EH (cell line): ENCODE data around the gene MS4A18.

ENCODE experiments used
- DNase-seq: peaks from one replicate; pipeline ENCODE4 v3.0.0-alpha.2; 2015; ENCODE audit warnings: low read depth

The MS4A18 gene

GRCh38 chr11:60767388-60767811, 42.9 kb downstream of the MS4A18 start:
- no peak for DNase-seq

GRCh38 chr11:60768202-60768601, 43.7 kb downstream of the MS4A18 start:
- no peak for DNase-seq

GRCh38 chr11:60769273-60769672, 44.8 kb downstream of the MS4A18 start:
- no peak for DNase-seq

- no peak for DNase-seq
Observed at GRCh38 chr11:60769811-60770210, 45.3 kb downstream of the MS4A18 start.

GRCh38 chr11:60771146-60771545, 46.6 kb downstream of the MS4A18 start:
- DNase-seq = no peak

GRCh38 chr11:60771879-60772525, 47.5 kb downstream of the MS4A18 start:
- no peak for DNase-seq

GRCh38 chr11:60772666-60773065, 48.1 kb downstream of the MS4A18 start:
- DNase-seq = no peak

- no peak for DNase-seq
Observed at GRCh38 chr11:60774726-60775125, 50.2 kb downstream of the MS4A18 start.

GRCh38 chr11:60775420-60775961, 51.0 kb downstream of the MS4A18 start:
- DNase-seq = peak; percentile 91

- no peak for DNase-seq
Observed at GRCh38 chr11:60776167-60776566, 51.6 kb downstream of the MS4A18 start.

- DNase-seq = no peak
Observed at GRCh38 chr11:60777106-60777505, 52.6 kb downstream of the MS4A18 start.

GRCh38 chr11:60777572-60777971, 53.1 kb downstream of the MS4A18 start:
- peak; percentile 94 for DNase-seq

GRCh38 chr11:60780065-60780464, 55.5 kb downstream of the MS4A18 start:
- no peak for DNase-seq

- no peak for DNase-seq
Observed at GRCh38 chr11:60780774-60781173, 56.3 kb downstream of the MS4A18 start.

- no peak for DNase-seq
Observed at GRCh38 chr11:60781286-60781980, 56.9 kb downstream of the MS4A18 start.

- DNase-seq = no peak
Observed at GRCh38 chr11:60781981-60782316, 57.4 kb downstream of the MS4A18 start.

- no peak for DNase-seq
Observed at GRCh38 chr11:60782393-60783140, 58.0 kb downstream of the MS4A18 start.

- no peak for DNase-seq
Observed at GRCh38 chr11:60783141-60783484, 58.6 kb downstream of the MS4A18 start.

- DNase-seq = no peak
Observed at GRCh38 chr11:60783911-60784310, 59.4 kb downstream of the MS4A18 start.

- DNase-seq = no peak
Observed at GRCh38 chr11:60785136-60785535, 60.6 kb downstream of the MS4A18 start, which contains the start of gene MS4A10. MS4A10 (plus strand) TSS chr11:60785333; CDS start chr11:60790336, 5,003 bp downstream.

GRCh38 chr11:60785806-60786361, 61.4 kb downstream of the MS4A18 start:
- peak; percentile 82 for DNase-seq

- peak; percentile 95 for DNase-seq
Observed at GRCh38 chr11:60786811-60787567, 62.5 kb downstream of the MS4A18 start.
